K562 (cell line): ENCODE measurements around the gene TUBB4B. TPM values are rescaled to one million over a fixed set of nuclear protein-coding genes. Genes with fewer than 3 reads are reported as not detected.

Experiments
- ATAC-seq: fragments of 200-7000 bp; cut with Tn5 transposase; 3 replicates; pipeline ENCODE4 v1.9.1; 2020; ENCODE audit warnings: moderate library complexity
- BruUV-seq: library from RNA; stranded (reverse); fragments of 400-500 nt; replicated peaks from 2 replicates; lab custom pipeline; 2021; lab: Mats Ljungman, UMichigan
- CTCF ChIA-PET: fragments of 300-600 bp; formaldehyde crosslinking; extraction: SDS; loops from one replicate; lab custom pipeline; 2021; ENCODE audit warnings: low intra/inter-chr PET ratio; lab: Yijun Ruan, JAX
- POLR2A ChIA-PET: fragments of 300-600, 350-650 bp; sonication (Branson Sonifier 250); formaldehyde crosslinking; extraction: SDS; loops from one replicate; lab custom pipeline; 2021; ENCODE audit warnings: antibody characterized with exemption, inconsistent platforms; lab: Yijun Ruan, JAX
- DNase-seq, 4 experiments: peaks; one replicate each; pipeline versions ENCODE4 v3.0.0 to v3.0.0-alpha.2; 2011 to 2018; ENCODE audit warnings: low spot score in 3 of 4, mixed read lengths in 3 of 4; ENCODE audit errors: extremely low read depth in 1 of 4
- FAIRE-seq: peaks from 2 replicates; lab custom pipeline; 2011; peaks lifted over from hg19 to GRCh38; lab: Jason Lieb, UNC
- H2AFZ ChIP-seq: 2 replicates; pipeline ENCODE4 v1.6.0; 2011; ENCODE audit warnings: low read depth, low read length, control low read depth, inconsistent platforms
- H3K27ac ChIP-seq: fragments of 200-600 bp; 3 replicates; pipeline ENCODE4 v1.8.0; 2011; ENCODE audit warnings: low read depth, mild to moderate bottlenecking, control low read depth, inconsistent platforms, low read length, moderate library complexity, mixed read lengths; ENCODE audit errors: extremely low read depth
- H3K27me3 ChIP-seq, 2 experiments: fragments of 300-600 bp in 1 of 2; 2 replicates in 1 of 2; 3 replicates in 1 of 2; pipeline versions ENCODE4 v1.6.0 to v1.8.0; 2011; ENCODE audit warnings: inconsistent platforms in 2 of 2, low read length in 2 of 2, mild to moderate bottlenecking in 1 of 2, mixed read lengths in 1 of 2, moderate library complexity in 1 of 2; ENCODE audit not compliant: control insufficient read depth in 2 of 2, insufficient read depth in 2 of 2
- H3K36me3 ChIP-seq: fragments of 300-600 bp; 3 replicates; pipeline ENCODE4 v1.8.0; 2011; ENCODE audit warnings: mild to moderate bottlenecking, low read length, inconsistent platforms; ENCODE audit not compliant: control insufficient read depth, insufficient read depth
- H3K4me1 ChIP-seq, 2 experiments: fragments of 200-600 bp in 1 of 2; replicated peaks in 1 of 2; 2 replicates in 1 of 2; 3 replicates in 1 of 2; pipeline versions ENCODE4 v1.5.1 to v1.8.0; 2011; ENCODE audit warnings: inconsistent platforms in 2 of 2, low read length in 2 of 2, mild to moderate bottlenecking in 1 of 2, mixed read lengths in 1 of 2, moderate library complexity in 1 of 2; ENCODE audit not compliant: control insufficient read depth in 2 of 2, insufficient read depth in 2 of 2
- H3K4me2 ChIP-seq: 2 replicates; pipeline ENCODE4 v1.6.1; 2011; ENCODE audit warnings: low read length, control low read depth, inconsistent platforms, mixed read lengths; ENCODE audit not compliant: insufficient read depth
- H3K4me3 ChIP-seq: fragments of 200-600 bp; sonication (generic), shearing (Covaris generic); 2 replicates; pipeline ENCODE4 v1.5.1; 2016; ENCODE audit warnings: control low read depth, inconsistent platforms
- H3K79me2 ChIP-seq: fragments of 200-600 bp; 3 replicates; pipeline ENCODE4 v1.8.0; 2011; ENCODE audit warnings: low read length, inconsistent platforms; ENCODE audit not compliant: control insufficient read depth, insufficient read depth
- H3K9ac ChIP-seq, 2 experiments: 2 replicates each; pipeline versions ENCODE4 v1.6.0 to v1.6.1; 2011; ENCODE audit warnings: low read depth in 2 of 2, low read length in 2 of 2, control low read depth in 1 of 2, inconsistent platforms in 1 of 2, mild to moderate bottlenecking in 1 of 2, mixed read lengths in 1 of 2; ENCODE audit not compliant: insufficient read depth in 1 of 2
- H3K9me1 ChIP-seq: one replicate; pipeline ENCODE4 v1.6.0; 2011; ENCODE audit warnings: inconsistent platforms, mild to moderate bottlenecking, low read length, moderate library complexity; ENCODE audit not compliant: control insufficient read depth, insufficient read depth
- H3K9me3 ChIP-seq: replicated peaks from 2 replicates; pipeline ENCODE4 v1.5.1; 2011; ENCODE audit warnings: low read depth, low read length, inconsistent platforms; ENCODE audit not compliant: control insufficient read depth, insufficient read depth
- H4K20me1 ChIP-seq: replicated peaks from 2 replicates; pipeline ENCODE4 v1.6.1; 2011; ENCODE audit warnings: low read length, inconsistent platforms, mixed read lengths; ENCODE audit not compliant: control insufficient read depth, insufficient read depth
- FOXP4 ChIP-seq: sonication (generic); formaldehyde crosslinking; IDR thresholded peaks from 2 replicates; pipeline ENCODE4 v1.8.0; 2022; ENCODE audit warnings: mild to moderate bottlenecking, missing genetic modification reagents, borderline replicate concordance
- MXI1 ChIP-seq: IDR thresholded peaks from 2 replicates; pipeline ENCODE4 v1.6.1; 2011; ENCODE audit warnings: low read depth, mild to moderate bottlenecking, improper control_type of control experiment, low read length
- POLR2B ChIP-seq: fragments of 450-650 bp; IDR thresholded peaks from 2 replicates; pipeline ENCODE4 v1.6.1; 2018; ENCODE audit warnings: low read depth; ENCODE audit not compliant: partially characterized antibody
- RBFOX2 ChIP-seq: fragments of 200-400 bp; formaldehyde crosslinking; IDR thresholded peaks from 2 replicates; pipeline ENCODE4 v1.6.1; 2017; ENCODE audit warnings: low read depth, mild to moderate bottlenecking, low read length, moderate library complexity
- RBM15 ChIP-seq: fragments of 200-400 bp; formaldehyde crosslinking; IDR thresholded peaks from 2 replicates; pipeline ENCODE4 v1.6.1; 2018; ENCODE audit warnings: mild to moderate bottlenecking, low read length, moderate library complexity; ENCODE audit not compliant: insufficient read depth
- RBM22 ChIP-seq: fragments of 200-400 bp; formaldehyde crosslinking; IDR thresholded peaks from 2 replicates; pipeline ENCODE4 v1.6.1; 2018; ENCODE audit warnings: low read length, low read depth; ENCODE audit not compliant: poor library complexity, severe bottlenecking
- SAP30 ChIP-seq: fragments of 200-600 bp; sonication (generic); IDR thresholded peaks from 2 replicates; pipeline ENCODE4 v1.6.1; 2012; ENCODE audit warnings: borderline replicate concordance, low read depth, mild to moderate bottlenecking, moderate library complexity, low read length, control low read depth, inconsistent platforms; ENCODE audit not compliant: insufficient read depth, poor library complexity, severe bottlenecking
- ZNF263 ChIP-seq: sonication (generic); formaldehyde crosslinking; IDR thresholded peaks from 2 replicates; pipeline ENCODE4 v1.8.0; 2022; ENCODE audit warnings: mild to moderate bottlenecking, missing genetic modification reagents, borderline replicate concordance
- ZNF76 ChIP-seq: fragments of 250-450 bp; sonication (Bioruptor Pico); IDR thresholded peaks from 2 replicates; pipeline ENCODE4 v1.4.0; 2020; ENCODE audit warnings: mild to moderate bottlenecking, moderate library complexity, borderline replicate concordance
- WGBS: fragments of 100-300 bp; shearing (Covaris generic); methylation state at CpG from one replicate; pipeline ENCODE4 v1.1.6; 2016; ENCODE audit warnings: low coverage, mixed read lengths; ENCODE audit not compliant: insufficient coverage; ENCODE audit errors: missing lambda C conversion rate; 5-methylcytosine and 5-hydroxymethylcytosine counted together
- in situ Hi-C: fragments of 300-500 bp; cut with MboI; formaldehyde crosslinking; loops from 4 replicates; pipeline ENCODE4 v1.15.0; 2018; ENCODE audit warnings: inconsistent platforms, mixed read lengths
- intact Hi-C: fragments of 100-400 bp; cut with micrococcal nuclease; formaldehyde crosslinking; loops from 2 replicates; pipeline ENCODE4 v1.14.2; 2022
- polyA plus RNA-seq, 8 experiments: library from polyadenylated mRNA; depleted of rRNA in 4 of 8; stranded (reverse) in 5 of 8; unstranded in 3 of 8; fragments of >200 nt; fragmentation: Nextera tagmentation in 2 of 8; fragmentation: Illumina TruSeq in 1 of 8; extraction: Ambion mirVana in 2 of 8; extraction: Trizol in 1 of 8; gene quantifications; 2 replicates each; pipeline versions ENCODE4 v1.2.1 to v1.2.3, GENCODE V29; 2011 to 2014; ENCODE audit warnings: inconsistent platforms in 1 of 8, missing spikeins in 1 of 8
- total RNA-seq, 7 experiments: library from RNA; depleted of rRNA in 6 of 7; stranded (reverse); fragments of >200 nt in 6 of 7; fragmentation: Illumina TruSeq in 2 of 7; extraction: Trizol in 2 of 7; gene quantifications; 2 replicates each; pipeline versions ENCODE4 v1.2.1 to v1.2.3, GENCODE V29; 2011 to 2021; ENCODE audit warnings: low replicate concordance in 1 of 7
- TF ChIP-seq, protein P1 (sequence below): conservative IDR thresholded peaks from 2 replicates; pipeline ENCODE4 v1.6.1; 2011; ENCODE audit warnings: low read depth, mild to moderate bottlenecking, low read length; ENCODE audit not compliant: control insufficient read depth

Gene TUBB4B
- total and polyA plus RNA-seq, 9 of the 15 experiments (the other 6 are each of a cell fraction or from before 2014, with no cell fraction given) = 24.1 to 443 (median 268) TPM

- intact Hi-C loops (no loop called here), in situ Hi-C loops (no loop called here)
- H3K27me3 ChIP-seq = no peaks in the 10 kb centered on the region
- H3K4me3 ChIP-seq = no peak overlapping the region
- no peaks in the 10 kb centered on the region for H3K9me3 ChIP-seq
- peaks cover 53% of the 10 kb centered on the region for H3K36me3 ChIP-seq
- WGBS = 85% methylated on average over 24 of the region's 39 CpGs
- no peaks in the 10 kb centered on the region for H4K20me1 ChIP-seq
- no peak overlapping the region for H3K27ac ChIP-seq
- ChIA-PET CTCF (no interaction called here), POLR2A (interaction anchor here (0.6 to 1.3 kb wide), 6 partner anchors 9 to 386 kb away, joined by 3 to 6 read pairs (median 3); partner anchors contain the start of gene TRAF2)
- no peak overlapping the region for H2AFZ ChIP-seq
- BruUV-seq = no TSS peak
- no peaks in the 10 kb centered on the region for H3K9me1 ChIP-seq
- no peak for DNase-seq
- peaks cover 10% of the 10 kb centered on the region; the same call in 2 of the 3 replicates for H3K79me2 ChIP-seq
- H3K4me2 ChIP-seq = no peak overlapping the region
- no peak for ATAC-seq
- H3K4me1 ChIP-seq = peaks cover 37 to 83% of the 10 kb centered on the region in 2 experiments
- no peak for FAIRE-seq
- peak overlapping the region in 1 of 2 experiments; percentile 65; a peak in 2 of 4 replicates for H3K9ac ChIP-seq
- no peak for TF ChIP-seq FOXP4
- TF ChIP-seq RBM22 = peak; percentile 31
- TF ChIP-seq MXI1 = no peak
- TF ChIP-seq RBFOX2 = 0 out of 2 replicates have a peak, but pooled peaks have one; percentile 42
- TF ChIP-seq ZNF263 (CRISPR knock-in tag) = no peak
- TF ChIP-seq RBM15 = no peak
- TF ChIP-seq SAP30 = no peak
- TF ChIP-seq, protein P1, sequence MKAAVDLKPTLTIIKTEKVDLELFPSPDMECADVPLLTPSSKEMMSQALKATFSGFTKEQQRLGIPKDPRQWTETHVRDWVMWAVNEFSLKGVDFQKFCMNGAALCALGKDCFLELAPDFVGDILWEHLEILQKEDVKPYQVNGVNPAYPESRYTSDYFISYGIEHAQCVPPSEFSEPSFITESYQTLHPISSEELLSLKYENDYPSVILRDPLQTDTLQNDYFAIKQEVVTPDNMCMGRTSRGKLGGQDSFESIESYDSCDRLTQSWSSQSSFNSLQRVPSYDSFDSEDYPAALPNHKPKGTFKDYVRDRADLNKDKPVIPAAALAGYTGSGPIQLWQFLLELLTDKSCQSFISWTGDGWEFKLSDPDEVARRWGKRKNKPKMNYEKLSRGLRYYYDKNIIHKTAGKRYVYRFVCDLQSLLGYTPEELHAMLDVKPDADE = no peak
- TF ChIP-seq ZNF76 (CRISPR knock-in tag) = no peak
- no peak for TF ChIP-seq POLR2B
Measured at GRCh38 chr9:137272241-137273094, 31.4 kb downstream of the TUBB4B start.
